ENCODE results near the gene SLC11A2. TPM values are rescaled to one million over a fixed set of nuclear protein-coding genes. Genes with fewer than 3 reads are reported as not detected.
A peak's percentile ranks its signal among the peaks of the same experiment; 100 is the strongest.

Gene SLC11A2
- total and polyA plus RNA-seq, 8 donors: 5.0 to 348 (median 59.7) TPM

DNA sequence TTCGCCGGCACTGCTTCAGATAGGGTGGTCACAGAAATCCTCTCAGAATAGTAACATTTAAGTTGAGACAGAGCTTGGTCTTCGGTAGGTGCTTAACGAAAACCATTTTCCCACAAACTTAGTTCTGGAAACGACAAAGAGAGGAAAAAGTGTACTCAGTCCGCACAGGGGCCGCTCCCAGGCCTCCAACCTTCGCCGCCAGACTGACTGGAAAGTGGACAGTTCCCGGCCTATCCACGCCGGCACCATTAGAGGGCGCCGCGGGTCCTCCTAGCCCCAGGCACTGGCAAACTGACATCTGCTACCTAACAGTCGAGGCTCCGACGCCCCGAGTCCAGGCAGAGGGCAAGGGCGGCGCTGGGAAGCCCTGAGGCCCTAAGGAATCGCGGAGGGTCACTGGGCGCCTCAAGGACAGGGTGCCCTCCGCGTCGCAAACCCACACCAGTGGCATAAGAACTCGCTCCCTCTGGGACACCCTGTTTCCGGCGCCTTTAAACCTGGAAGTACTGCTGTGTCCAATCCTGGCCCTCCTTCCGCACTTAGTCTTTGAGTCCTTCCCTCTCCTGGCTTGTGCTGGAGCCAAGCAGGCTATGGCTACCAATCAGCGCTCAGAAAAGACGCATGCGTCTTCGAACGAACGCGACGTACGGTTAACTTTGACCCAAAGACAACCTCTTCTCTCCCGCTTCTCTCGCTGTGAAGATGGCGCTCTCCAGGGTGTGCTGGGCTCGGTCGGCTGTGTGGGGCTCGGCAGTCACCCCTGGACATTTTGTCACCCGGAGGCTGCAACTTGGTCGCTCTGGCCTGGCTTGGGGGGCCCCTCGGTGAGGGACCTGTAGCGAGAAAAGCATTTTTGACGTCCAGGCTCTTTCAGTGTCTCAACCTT is 21.7 kb upstream of the SLC11A2 start, which contains the start of gene LETMD1:
LETMD1 (plus strand) TSS at position 673 of the 886 bp plus-strand sequence; CDS start at position 703, 30 bp downstream.
- Histone ChIP-seq H3K27ac (peak within 1 kb of the TSS; percentile 93 to 98 (median 97)), H3K4me3 (peak within 1 kb of the TSS; percentile 76 to 90 (median 82)), H3K27me3 (no peaks in the 10 kb centered on the region), H3K36me3 (peaks cover 18 to 29% (median 23%) of the 10 kb centered on the region in 4 donors), H3K4me1 (peaks cover 22 to 43% (median 29%) of the 10 kb centered on the region in 4 donors), H3K9me3 (no peaks in the 10 kb centered on the region)
- TF ChIP-seq, protein P1, sequence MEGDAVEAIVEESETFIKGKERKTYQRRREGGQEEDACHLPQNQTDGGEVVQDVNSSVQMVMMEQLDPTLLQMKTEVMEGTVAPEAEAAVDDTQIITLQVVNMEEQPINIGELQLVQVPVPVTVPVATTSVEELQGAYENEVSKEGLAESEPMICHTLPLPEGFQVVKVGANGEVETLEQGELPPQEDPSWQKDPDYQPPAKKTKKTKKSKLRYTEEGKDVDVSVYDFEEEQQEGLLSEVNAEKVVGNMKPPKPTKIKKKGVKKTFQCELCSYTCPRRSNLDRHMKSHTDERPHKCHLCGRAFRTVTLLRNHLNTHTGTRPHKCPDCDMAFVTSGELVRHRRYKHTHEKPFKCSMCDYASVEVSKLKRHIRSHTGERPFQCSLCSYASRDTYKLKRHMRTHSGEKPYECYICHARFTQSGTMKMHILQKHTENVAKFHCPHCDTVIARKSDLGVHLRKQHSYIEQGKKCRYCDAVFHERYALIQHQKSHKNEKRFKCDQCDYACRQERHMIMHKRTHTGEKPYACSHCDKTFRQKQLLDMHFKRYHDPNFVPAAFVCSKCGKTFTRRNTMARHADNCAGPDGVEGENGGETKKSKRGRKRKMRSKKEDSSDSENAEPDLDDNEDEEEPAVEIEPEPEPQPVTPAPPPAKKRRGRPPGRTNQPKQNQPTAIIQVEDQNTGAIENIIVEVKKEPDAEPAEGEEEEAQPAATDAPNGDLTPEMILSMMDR (IDR thresholded peaks at IDR 0.05): peak in 5 of 7 experiments; percentile 77 to 93 (median 83)
- peak; percentile 72 to 93 (median 87) for TF ChIP-seq POLR2AphosphoS5 (IDR thresholded peaks at IDR 0.05)
- TF ChIP-seq EP300 (IDR thresholded peaks at IDR 0.05): no peak
- TF ChIP-seq POLR2A (IDR thresholded peaks at IDR 0.05): no peak
- WGBS, 5 donors: 3 to 4% (median 3%) methylated on average over 49 to 51 of the region's 51 CpGs
- DNase-seq: peak; percentile 94 to 99
- intact Hi-C loops (cut with DNase I; ENCODE audit: low total_unique reads): no loop called here

DNA sequence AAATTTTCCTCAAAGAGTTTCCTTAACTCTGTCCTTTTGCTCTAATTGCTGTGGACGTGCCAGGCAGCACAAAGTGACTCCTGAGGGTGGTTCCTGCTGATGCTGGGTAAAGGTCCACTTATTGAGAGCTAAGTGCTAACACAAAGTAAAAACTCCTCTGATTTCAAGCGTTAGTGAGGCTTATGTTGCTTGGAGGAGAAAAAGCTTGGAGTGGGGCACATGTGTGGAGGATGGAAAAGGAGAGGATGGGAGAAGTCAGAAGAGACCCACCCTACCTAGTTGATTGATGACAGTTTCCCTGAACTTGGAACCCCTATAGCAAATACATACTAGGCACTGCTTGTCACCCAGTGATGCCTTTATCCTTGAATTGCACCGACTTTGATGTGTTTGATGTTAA is 10.1 kb upstream of the SLC11A2 start:
- Histone ChIP-seq H3K36me3 (no peaks in the 10 kb centered on the region), H3K27me3 (no peaks in the 10 kb centered on the region), H3K27ac (no peak overlapping the region), H3K4me1 (no peaks in the 10 kb centered on the region), H3K4me3 (no peak overlapping the region), H3K9me3 (no peaks in the 10 kb centered on the region)
- intact Hi-C loops (cut with DNase I; ENCODE audit: low total_unique reads): no loop called here
- TF ChIP-seq EP300 (IDR thresholded peaks at IDR 0.05) (no peak), POLR2A (IDR thresholded peaks at IDR 0.05) (no peak), POLR2AphosphoS5 (IDR thresholded peaks at IDR 0.05) (no peak)
- TF ChIP-seq, protein P1 (IDR thresholded peaks at IDR 0.05): no peak
- peak in 1 of 2 donors; percentile 32 for DNase-seq
- 49 to 74% (median 65%) methylated on average over 3 of the region's 3 CpGs for WGBS, 5 donors

DNA sequence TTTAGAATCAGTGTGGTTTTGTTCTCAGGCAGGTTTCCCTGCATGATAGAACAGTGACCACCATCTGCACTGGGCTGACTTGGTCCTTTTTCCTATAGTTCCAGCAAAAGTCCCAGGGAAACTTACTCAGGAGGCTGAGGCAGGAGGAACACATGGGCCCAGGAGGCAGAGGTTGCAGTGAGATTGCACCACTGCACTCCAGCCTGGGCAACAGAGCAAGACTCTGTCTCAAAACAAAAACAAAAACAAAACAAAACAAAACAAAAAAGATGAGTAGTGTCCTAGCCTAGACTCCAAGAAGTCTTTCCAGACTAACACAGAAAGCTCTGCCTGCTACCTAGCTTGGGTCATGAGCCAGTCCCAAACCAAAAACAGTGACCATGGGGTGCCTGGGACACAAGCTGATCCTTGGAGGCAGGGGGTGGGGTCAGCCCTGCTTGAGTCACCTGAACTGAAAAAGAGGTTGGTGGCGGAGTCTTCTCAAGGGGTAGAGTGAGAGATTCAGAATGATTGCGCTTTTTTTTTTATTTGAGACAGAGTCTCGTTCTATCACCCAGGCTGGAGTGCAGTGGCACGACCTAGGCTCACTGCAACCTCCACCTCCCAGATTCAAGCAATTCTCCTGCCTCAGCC is 7.4 kb upstream of the SLC11A2 start:
- H3K36me3 ChIP-seq: no peaks in the 10 kb centered on the region
- 85 to 97% (median 95%) methylated on average over 4 of the region's 4 CpGs for WGBS, 5 donors
- H3K4me1 ChIP-seq: no peaks in the 10 kb centered on the region
- TF ChIP-seq, protein P1 (IDR thresholded peaks at IDR 0.05): no peak
- no peak for TF ChIP-seq POLR2AphosphoS5 (IDR thresholded peaks at IDR 0.05)
- no peak for TF ChIP-seq POLR2A (IDR thresholded peaks at IDR 0.05)
- no peak for TF ChIP-seq EP300 (IDR thresholded peaks at IDR 0.05)
- DNase-seq: no peak
- no peaks in the 10 kb centered on the region for H3K9me3 ChIP-seq
- H3K27me3 ChIP-seq: no peaks in the 10 kb centered on the region
- intact Hi-C loops (cut with DNase I; ENCODE audit: low total_unique reads): no loop called here
- H3K27ac ChIP-seq: no peak overlapping the region
- H3K4me3 ChIP-seq: no peak overlapping the region

DNA sequence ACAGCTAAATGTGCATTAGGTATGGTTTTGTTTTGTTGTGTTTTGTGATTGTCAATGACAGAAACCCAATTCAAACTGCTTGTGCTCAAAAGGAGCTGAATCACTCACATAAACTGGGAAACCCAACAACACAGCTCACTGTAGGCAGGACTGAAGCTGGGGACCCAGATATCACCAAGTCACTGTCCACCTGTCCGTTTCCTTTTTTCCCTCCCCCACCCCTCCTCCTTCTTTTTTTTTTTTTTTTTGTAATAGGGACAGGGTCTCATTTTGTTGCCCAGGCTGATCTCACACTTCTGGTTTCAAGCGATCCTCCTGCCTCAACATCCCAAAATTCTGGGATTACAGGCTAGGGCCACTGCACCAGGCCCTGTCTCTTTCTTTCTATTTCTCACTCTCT is 6.9 kb upstream of the SLC11A2 start:
- Histone ChIP-seq H3K36me3 (no peaks in the 10 kb centered on the region), H3K27me3 (no peaks in the 10 kb centered on the region), H3K27ac (no peak overlapping the region), H3K9me3 (no peaks in the 10 kb centered on the region), H3K4me1 (peaks cover 0 to 5% (median 0%) of the 10 kb centered on the region in 4 donors), H3K4me3 (no peak overlapping the region)
- intact Hi-C loops (cut with DNase I; ENCODE audit: low total_unique reads): no loop called here
- TF ChIP-seq EP300 (IDR thresholded peaks at IDR 0.05) (no peak), POLR2AphosphoS5 (IDR thresholded peaks at IDR 0.05) (no peak), POLR2A (IDR thresholded peaks at IDR 0.05) (no peak)
- TF ChIP-seq, protein P1 (IDR thresholded peaks at IDR 0.05): no peak
- no peak for DNase-seq
- WGBS, 5 donors: 73 to 86% (median 84%) methylated on average over 2 of the region's 2 CpGs
